ENCODE results near the gene MAPK6.

The MAPK6 gene

GRCh38 chr15:52107238-52107637 is 88.2 kb downstream of the MAPK6 start:
- no peak for TF ChIP-seq CTCF (IDR thresholded peaks at IDR 0.05; ENCODE audit: extremely low read depth, insufficient read depth, missing control alignments)
- no peak for DNase-seq (ENCODE audit: low spot score)
- in situ Hi-C loops (cut with MboI; ENCODE audit: low pct_unique_long_range_greater_than_20kb, low sequenced_read_pairs, unreplicated experiment): no loop called here

DNA sequence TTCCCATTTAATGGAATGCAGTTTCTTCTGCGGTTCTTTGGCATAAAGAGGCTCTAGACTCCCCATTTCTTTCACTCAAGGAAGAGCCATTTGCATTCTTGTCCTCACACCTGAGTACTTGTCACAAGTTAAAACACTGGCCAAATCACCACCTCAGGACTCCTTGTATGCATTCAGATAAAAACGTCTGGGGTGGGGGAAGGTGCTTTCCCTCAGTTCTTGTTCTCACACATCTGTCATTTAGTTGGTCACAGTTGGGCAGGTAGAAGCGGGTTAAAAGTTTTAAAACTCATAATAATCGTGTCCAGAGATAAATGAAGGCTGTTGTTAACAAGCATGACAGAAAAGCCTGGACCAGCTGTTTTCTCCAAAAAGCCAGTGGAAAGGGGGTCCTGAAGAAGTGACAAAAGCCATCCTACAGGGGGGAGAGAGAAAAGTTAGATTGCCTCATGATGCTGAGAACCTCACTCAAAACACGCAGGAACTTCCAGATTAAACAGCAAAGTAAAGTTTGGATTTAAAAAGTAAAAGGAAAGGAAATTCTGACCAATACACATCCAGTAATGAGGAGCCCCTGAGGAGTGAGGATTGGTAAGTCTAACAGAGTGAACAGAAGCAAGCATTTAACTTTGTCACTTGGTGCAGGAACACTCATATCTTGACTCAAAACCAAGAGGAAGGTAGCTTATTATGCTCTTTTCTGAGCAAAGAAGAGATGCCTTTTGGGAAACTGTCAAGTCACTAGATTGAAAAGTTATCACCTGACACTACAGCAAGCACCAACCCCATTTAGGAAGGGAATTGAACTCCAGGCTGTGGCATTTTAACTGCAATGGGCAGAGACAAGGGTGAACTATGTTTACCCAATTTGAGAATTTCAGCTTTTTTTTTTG is 90.8 kb downstream of the MAPK6 start:
- in situ Hi-C loops (cut with MboI; ENCODE audit: low pct_unique_long_range_greater_than_20kb, low sequenced_read_pairs, unreplicated experiment): no loop called here
- TF ChIP-seq CTCF (IDR thresholded peaks at IDR 0.05; ENCODE audit: extremely low read depth, insufficient read depth, missing control alignments): no peak
- DNase-seq (ENCODE audit: low spot score): peak; percentile 70

DNA sequence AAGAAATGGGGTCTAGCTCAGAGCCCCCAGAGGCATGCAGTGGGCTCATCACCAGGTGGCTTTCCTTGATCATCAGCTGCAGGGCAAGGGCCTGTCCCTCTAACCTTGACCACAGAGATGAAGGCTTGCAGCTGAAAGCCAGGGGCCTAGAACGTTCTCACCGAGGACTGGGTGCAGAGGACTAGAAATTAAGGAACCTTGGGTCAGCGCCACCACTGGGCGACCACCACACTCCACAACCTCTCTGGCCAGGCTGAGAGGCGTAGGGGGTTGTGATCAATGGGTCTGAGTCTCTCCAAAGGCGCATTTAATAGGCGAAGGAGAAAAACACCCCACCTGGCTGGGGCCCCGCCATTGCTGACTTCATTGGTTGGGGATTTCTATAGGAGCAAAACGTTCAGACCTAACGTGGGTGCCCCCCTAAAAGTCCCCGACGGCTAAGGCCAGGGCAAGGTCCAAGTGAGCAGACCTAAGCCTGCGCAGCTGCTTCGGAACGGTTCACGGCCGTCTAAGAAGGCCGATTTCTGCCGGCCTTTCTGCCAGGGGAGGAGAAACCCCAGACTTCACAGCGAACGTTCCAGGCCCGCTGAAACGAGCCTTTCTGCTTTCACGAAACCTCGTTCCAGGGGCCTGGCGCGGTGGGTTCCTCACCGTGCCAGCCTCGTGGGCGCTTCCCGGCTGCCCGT is 92.6 kb downstream of the MAPK6 start:
- DNase-seq (ENCODE audit: low spot score): peak; percentile 44
- TF ChIP-seq CTCF (IDR thresholded peaks at IDR 0.05; ENCODE audit: extremely low read depth, insufficient read depth, missing control alignments): no peak
- in situ Hi-C loops (cut with MboI; ENCODE audit: low pct_unique_long_range_greater_than_20kb, low sequenced_read_pairs, unreplicated experiment): no loop called here

DNA sequence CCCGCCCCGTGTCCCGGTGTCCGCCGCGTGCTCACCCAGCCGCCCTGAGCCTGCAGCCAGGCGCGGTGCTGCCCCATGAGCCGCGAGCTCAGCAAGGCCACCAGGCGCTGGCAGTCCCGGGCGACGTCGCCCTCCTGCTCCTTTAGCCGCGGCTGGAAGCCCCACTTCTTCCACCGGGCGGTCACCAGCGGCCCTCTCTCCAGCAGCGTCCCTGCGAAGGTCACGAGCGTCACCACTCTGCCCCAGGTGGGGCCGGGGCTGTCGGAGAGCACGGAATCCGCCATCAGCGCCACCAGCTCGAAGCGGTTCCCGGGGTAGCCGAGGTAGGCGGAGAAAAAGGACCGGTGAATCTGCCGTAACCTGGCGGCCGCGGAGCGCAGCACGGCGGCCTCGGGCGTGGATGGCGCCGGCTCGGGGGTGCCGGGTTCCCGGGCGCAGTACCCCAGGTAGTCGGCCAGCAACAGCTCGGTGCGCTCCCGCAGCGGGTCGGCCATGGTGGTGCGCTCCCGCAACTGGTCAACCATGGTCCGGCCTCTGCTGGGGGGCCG is 93.3 kb downstream of the MAPK6 start:
- peak; percentile 76 for DNase-seq (ENCODE audit: low spot score)
- in situ Hi-C loops (cut with MboI; ENCODE audit: low pct_unique_long_range_greater_than_20kb, low sequenced_read_pairs, unreplicated experiment): no loop called here
- TF ChIP-seq CTCF (IDR thresholded peaks at IDR 0.05; ENCODE audit: extremely low read depth, insufficient read depth, missing control alignments): peak; percentile 4

- no peak for DNase-seq (ENCODE audit: low spot score)
- TF ChIP-seq CTCF (IDR thresholded peaks at IDR 0.05; ENCODE audit: extremely low read depth, insufficient read depth, missing control alignments): no peak
- in situ Hi-C loops (cut with MboI; ENCODE audit: low pct_unique_long_range_greater_than_20kb, low sequenced_read_pairs, unreplicated experiment): no loop called here
These were observed 94.2 kb downstream of the MAPK6 start for GRCh38 chr15:52113235-52113634.

- TF ChIP-seq CTCF (IDR thresholded peaks at IDR 0.05; ENCODE audit: extremely low read depth, insufficient read depth, missing control alignments): no peak
- in situ Hi-C loops (cut with MboI; ENCODE audit: low pct_unique_long_range_greater_than_20kb, low sequenced_read_pairs, unreplicated experiment): no loop called here
- DNase-seq (ENCODE audit: low spot score): no peak
These were observed 94.7 kb downstream of the MAPK6 start for GRCh38 chr15:52113708-52114107.

Data from GM13977 (cell line).